Esophagus muscularis mucosa (tissue), 3 donors: ENCODE measurements around the gene VDR.

ENCODE experiments used
- CTCF ChIP-seq, 3 experiments: fragments of 200-600 bp in 2 of 3; fragments of 450-650 bp in 1 of 3; sonication (generic) in 2 of 3; IDR thresholded peaks; one replicate each; pipeline ENCODE4 v1.5.1; 2017 to 2019; ENCODE audit warnings: antibody characterized with exemption in 3 of 3, mild to moderate bottlenecking in 2 of 3, moderate library complexity in 1 of 3
- POLR2A ChIP-seq: fragments of 450-650 bp; IDR thresholded peaks from one replicate; pipeline ENCODE4 v1.6.1; 2017; ENCODE audit warnings: antibody characterized with exemption, moderate library complexity, mild to moderate bottlenecking, low read depth
- POLR2AphosphoS5 ChIP-seq, 2 donors: sonication (generic); formaldehyde crosslinking; IDR thresholded peaks; one replicate each; pipeline ENCODE4 v1.6.1; 2017; ENCODE audit warnings: antibody characterized with exemption in 2 of 2

- TF ChIP-seq CTCF (IDR thresholded peaks at IDR 0.05), result no peak
- no peak for TF ChIP-seq POLR2AphosphoS5 (IDR thresholded peaks at IDR 0.05)
- no peak for TF ChIP-seq POLR2A
Measured at GRCh38 chr12:47863467-47863866, 41.3 kb downstream of the VDR start.
